Activated CD4-positive, alpha-beta T cell treated with anti-CD3 and anti-CD28 coated beads, Interleukin-2, Interleukin-4, amounts not matched to agents 100 ng/mL and 50 ng/mL, durations not matched to agents 16 hours and 8 hours (primary cell): Measurements from ENCODE around the gene CALCB.
A peak's percentile ranks its signal among the peaks of the same experiment; 100 is the strongest.

Experiments
- DNase-seq: peaks from one replicate; pipeline ENCODE4 v3.0.0-alpha.2; 2020; ENCODE audit warnings: low spot score

The CALCB gene

DNA sequence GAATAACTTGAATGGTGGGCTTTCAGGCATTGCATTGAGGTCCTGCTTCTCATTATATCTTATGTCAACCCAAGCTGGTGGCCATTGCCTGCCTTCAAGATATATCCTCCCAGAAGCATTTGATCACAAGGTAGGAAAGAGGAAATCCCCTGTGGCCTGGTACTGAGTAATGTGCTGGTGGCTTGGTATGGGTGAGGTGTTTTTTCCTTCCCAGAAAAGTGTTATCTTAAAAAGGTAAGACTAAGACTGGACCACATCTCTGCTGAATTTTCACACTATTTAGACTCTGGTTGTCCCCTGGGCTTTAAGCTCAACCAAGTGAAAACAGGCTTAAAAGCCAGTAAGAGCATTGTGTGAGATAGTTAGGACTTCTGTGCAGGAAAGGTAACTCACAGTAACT is 45.0 kb downstream of the CALCB start:
- DNase-seq: peak; percentile 58

DNA sequence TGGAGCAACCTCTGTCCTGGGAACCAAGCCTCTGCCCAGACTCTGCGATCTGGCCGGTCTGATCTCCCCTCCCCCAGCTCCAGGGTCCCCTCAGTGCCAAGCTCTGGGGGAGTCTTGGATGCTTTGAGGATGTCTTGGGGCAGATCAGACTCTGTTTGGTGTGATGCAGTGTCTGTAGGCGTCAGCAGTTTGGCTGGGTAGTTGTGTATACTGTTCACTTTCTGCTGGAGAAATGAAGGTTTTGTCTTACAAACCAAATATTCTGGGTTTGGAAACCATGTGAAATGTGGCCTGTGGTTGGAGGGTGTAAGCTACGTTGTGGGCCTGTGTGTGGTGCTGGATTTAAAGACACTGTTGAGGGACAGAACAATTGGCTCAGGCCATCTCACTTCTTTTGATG is 46.0 kb downstream of the CALCB start:
- peak; percentile 6 for DNase-seq

- peak; percentile 15 for DNase-seq
Observed at GRCh38 chr11:15119826-15120225, 46.4 kb downstream of the CALCB start.

DNA sequence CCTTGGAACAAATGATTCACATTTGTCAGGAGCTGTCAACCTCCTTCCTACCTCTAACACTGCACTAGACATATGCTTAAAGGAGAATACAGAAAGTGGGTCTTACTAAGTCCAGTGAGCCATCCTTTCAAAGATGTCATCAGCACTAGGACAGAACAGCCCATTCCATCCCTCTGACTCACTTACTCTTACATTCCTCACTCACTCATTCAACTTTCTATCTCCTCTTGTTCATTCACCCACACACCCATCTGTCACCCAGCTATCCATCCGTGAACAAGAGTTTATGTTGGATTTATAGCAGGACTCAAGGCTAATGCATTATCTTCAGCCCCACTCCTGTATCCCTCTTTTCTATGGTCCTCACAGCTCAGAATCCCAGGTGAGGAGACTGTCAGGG is 50.5 kb downstream of the CALCB start:
- DNase-seq: no peak

- DNase-seq: no peak
Observed at GRCh38 chr11:15124528-15124927, 51.1 kb downstream of the CALCB start.

DNA sequence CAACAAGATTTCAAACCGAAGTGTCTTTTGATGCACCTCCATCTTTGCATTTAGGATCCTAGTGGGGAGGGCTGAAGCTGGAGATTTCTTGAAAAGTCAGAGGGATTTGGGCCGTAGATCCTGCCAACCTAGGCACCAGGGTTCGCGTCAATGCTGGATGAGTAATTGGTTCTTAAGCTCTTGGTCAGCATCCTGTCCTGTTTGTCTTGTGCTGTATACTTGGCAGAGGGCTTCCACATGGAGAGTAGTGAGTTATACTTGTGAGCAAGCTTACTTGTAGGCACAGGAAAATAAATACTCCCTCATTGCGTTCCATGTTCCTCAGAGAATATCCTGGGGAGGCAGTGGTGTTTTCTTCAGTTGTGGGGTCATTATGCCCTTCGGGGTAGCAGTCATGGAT is 53.9 kb downstream of the CALCB start:
- no peak for DNase-seq
